DMS53 treated with DMSO at 0.1 percent for 48 hours (cell line): Measurements from ENCODE around the gene PLCB1.
"Not testable (repeated sequence)": the region's sequence is repeated elsewhere in the genome, so short reads cannot be mapped to it uniquely, and the experiment has no call there.

ENCODE experiments used
- DNase-seq: peaks from one replicate; lab custom pipeline; 2025; ENCODE audit not compliant: unreplicated experiment; lab: John Stamatoyannopoulos, UW

PLCB1 gene

GRCh38 chr20:8330319-8330784, 198.3 kb downstream of the PLCB1 start:
- DNase-seq: no peak

DNA sequence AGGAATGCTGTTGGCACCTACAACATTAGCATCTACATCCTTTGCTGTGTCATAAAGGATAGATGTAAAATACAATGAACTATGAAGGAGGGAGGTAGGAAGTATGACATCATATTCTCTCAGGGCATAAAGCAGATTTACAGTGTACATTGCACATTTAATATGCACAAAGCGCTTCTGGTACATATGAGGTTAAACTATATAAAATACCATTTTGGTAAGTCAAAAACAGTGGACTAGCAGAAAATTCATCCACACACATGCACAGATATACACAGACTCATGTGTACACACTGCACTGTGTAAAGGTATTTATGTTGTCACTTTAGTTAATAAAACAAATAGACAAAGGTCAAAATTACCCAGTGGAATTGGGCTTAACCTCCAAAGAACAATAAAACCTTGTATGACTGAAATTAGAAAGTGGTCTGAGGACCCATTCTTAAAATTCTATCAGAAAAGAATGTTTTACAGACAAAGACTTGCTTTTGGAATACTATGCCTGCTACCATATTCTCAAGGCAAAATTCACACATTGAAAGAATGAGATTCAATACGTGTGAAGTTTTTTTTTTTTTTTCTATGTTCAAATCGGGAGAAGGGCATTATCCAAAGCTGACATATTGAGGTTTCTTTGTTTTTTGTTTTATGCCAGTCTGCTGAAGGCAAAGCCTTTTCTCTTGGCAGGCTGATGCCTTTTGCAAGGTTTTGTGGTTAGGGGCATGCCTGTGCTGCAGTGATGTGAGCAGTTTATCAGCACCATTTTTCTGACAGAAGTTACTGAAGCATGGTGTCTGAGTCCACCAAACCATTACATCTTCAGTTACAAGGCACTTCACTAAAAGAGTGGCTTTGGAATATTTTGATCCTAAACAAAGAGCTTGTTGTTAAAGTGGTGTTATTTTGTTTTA, 199.0 kb downstream of the PLCB1 start:
- DNase-seq: no peak

- no peak for DNase-seq
Observed at GRCh38 chr20:8331740-8332412, 199.8 kb downstream of the PLCB1 start.

- no peak for DNase-seq
Observed at GRCh38 chr20:8334641-8335040, 202.6 kb downstream of the PLCB1 start.

GRCh38 chr20:8335059-8335458, 203.0 kb downstream of the PLCB1 start:
- DNase-seq: no peak

DNA sequence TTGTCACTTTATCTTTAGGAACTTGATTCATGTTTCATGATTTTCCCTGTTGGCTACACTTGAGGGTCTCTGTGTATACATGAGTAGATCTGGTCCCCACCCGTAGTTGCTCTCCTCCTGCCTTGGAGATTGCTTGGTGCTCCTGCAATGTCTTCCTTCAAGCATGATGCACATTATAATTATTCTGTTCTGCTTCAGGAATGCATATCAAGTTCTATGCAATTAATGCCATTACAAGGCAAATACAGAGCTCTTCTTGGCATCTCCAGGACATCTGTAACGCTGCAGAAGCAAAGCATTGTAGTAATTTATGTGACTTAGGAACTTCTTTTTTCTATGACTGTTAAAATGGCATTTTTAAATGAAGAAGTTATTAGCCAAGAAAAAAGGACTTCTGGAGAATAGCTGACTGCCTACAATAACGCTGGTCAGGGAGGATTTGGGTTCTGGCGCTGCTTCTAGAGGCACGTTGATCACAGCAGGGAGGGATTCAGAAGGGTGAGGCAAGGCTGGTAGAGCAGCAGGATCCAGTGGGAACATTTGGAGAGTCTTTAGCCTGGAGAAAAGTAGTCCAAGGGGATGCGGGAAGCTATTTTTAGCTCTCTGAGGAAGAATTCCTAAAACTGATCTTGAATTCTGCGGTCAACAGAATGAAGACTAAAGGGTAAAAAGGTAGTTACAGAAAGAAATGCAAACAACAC, 203.6 kb downstream of the PLCB1 start:
- DNase-seq: no peak

DNA sequence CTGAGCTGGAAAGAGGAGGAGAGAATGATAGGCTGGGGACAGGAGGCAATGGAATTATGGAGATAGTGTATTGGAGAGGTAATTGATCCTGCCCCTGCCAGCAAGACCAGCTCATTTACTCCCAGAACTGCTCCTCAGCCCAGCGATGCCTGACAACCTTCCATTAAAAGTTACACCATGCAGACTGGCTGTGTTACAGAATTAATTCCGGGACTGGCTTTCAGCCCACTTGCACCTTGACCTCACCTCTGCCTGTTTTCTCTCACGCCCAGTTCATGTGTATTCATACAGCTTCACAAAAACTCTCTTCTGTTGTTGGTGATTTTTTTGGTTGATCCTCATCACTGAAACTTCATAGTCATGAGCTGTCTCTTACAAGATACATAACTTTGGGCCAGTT, 207.3 kb downstream of the PLCB1 start:
- DNase-seq: no peak

DNA sequence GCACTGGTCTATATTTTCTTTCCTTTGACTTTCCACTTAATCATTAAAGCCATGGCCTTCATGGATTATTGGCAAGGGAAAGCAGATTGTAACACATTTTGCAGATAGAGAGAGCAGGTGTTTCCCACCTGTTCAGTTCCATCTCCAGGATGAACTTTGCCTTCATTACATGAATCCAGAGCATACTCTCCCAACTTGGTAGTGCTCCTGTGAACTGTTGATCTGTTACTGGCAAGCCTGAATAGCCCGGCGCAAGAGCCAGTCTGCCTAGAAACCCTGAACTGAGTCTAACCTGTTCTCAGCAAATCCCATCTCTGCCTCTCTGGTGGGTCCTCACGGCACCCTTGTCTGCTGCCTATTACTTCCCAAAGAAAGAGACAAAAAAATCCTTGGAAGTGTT, 210.3 kb downstream of the PLCB1 start:
- DNase-seq: no peak

DNA sequence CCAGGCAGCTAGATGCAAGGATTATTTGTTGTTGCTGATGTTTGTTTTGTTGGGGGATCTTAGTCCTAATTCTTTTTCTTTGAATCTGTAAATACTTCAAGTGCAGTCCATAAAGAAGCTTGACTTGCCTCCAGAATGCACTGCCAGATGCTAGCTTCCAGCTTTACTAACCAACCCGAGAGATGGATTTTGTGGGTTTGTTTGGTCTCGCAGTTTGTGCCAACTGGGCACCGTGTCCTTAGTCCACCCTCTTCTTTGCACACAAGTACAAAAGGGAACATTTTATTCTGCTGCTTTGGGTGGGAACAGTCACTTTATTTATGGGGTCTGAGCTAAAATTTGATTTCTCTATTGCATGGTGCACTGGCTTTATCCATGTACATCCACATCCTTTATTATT, 212.0 kb downstream of the PLCB1 start:
- DNase-seq: no peak

DNA sequence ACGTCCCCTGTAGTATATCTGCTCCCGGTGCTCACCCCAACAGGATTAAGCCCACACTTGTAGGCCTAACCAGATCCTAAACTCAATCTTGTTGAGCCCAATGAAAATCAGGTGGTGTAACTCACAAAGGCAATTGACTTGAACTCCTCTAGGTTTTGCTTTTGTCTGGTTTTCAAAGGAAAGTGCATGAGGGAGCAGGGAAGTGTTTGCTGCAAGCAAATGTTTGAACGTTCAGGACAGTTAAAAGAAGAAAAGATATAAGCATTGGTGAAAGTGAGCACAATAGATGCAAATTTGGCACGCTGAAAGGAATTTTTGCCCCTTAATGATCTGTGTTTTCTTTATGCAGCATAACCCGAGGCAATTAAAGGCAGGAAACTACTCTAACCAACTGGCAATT, 212.6 kb downstream of the PLCB1 start:
- DNase-seq: no peak

DNA sequence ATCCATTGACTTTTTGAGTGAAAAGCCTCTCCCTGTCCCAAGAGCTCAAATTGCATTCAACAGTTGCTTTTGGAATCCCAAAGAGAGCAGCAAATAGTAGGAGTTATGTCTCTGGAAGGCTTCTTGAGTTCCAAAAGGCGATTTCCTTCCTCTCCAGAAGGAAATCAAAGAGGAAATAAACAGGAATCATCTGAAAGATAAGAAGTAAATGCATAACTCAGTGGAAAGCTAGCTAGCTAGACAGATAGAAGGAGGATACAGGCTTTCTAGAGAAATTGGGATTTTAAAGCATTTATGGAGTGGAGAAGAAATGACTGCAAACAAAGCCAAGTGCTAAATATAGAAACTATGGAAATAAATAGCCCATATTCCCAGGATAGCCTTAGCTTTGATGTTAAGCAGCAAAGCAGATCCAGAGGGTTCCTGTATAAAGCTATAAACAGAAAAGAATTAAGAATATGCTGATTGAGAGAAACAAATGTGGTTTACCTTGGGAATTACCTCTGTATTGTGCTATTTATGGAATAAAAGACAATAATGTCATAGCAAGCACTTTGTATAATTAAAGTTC, 214.7 kb downstream of the PLCB1 start:
- no peak for DNase-seq

DNA sequence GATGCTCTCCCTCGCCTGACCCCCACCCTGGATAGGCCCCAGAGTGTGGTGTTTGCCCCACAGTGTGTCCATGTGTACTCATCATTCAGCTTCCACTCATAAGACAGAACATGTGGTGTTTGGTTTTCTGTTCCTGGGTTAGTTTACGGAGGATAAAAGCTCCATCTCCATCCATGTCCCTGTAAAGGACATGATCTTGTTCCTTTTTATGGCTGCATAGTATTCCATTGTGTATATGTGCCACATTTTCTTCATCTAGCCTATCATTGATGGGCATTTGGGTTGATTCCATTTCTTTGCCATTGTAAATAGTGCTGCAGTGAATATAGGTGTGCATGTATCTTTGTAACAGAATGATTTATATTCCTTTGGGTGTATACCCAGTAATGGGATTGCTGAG, 218.2 kb downstream of the PLCB1 start:
- DNase-seq: not testable (repeated sequence)

DNA sequence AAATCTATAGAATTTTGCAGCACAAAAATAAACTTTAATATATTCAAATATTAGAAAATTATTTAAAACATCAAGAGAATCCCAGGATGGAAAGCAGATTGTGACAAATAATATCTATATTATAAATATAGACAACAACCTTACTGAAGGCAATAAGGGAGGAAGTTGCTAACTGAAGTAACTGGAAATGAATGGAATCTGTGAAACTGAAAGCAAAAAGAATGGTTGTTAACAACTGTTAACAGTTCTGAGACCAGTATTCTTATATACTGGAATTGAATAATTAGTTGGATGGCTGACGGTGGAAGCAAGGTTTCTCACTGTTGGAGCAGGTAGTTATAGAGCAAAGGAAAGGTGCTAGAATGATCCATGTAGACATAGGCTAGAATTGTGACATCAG, 220.4 kb downstream of the PLCB1 start:
- DNase-seq: no peak

GRCh38 chr20:8353512-8353911, 221.4 kb downstream of the PLCB1 start:
- DNase-seq: no peak

GRCh38 chr20:8355453-8355852, 223.4 kb downstream of the PLCB1 start:
- DNase-seq: no peak

- DNase-seq: no peak
Observed at GRCh38 chr20:8356806-8357205, 224.7 kb downstream of the PLCB1 start.

- DNase-seq: no peak
Observed at GRCh38 chr20:8357703-8358102, 225.6 kb downstream of the PLCB1 start.

- DNase-seq: no peak
Observed at GRCh38 chr20:8360035-8360434, 228.0 kb downstream of the PLCB1 start.

GRCh38 chr20:8361006-8361652, 229.1 kb downstream of the PLCB1 start:
- no peak for DNase-seq

DNA sequence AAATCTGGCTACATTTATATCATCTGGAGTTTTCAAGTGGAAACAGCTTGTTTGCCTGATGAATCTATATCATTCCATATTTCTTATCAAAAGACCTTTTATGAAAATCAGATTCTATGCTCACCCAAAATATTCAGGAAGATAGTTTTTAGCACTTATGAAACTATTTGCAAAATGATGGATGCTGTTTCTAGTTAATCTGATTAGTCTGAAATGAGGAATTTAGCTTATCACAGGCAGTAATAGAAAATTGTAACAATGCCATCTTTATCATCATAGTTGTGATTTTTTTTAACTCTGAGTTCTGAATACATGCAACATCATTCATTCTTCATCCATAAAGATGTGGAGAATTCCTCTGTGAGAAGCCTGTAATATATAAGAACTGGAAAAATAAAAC, 229.7 kb downstream of the PLCB1 start:
- DNase-seq: no peak

DNA sequence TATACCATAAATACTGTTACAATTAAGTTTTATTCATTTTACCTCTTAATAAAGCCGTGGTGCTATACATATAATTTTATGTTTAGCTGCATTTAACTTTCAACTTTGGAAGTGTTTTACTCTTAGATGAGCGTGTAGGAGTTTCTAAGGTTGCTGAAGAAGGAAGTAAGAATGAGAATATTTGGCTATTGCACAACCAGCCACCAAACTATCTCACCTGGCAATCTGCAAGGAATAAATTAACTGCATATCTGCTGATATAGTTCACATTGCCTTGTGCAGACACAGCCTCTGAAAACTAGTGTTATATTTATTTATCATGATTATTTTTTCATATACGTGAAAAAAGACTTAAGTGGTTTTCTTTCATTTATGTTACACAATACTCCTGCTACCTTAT, 230.4 kb downstream of the PLCB1 start:
- no peak for DNase-seq
